Glomerular endothelial cell (primary cell): ENCODE results near the gene TMEM38B. TPM values are rescaled to one million over a fixed set of nuclear protein-coding genes. Genes with fewer than 3 reads are reported as not detected.

Experiments
- DNase-seq: peaks from one replicate; pipeline ENCODE4 v3.0.0-alpha.2; 2011; ENCODE audit warnings: low read depth, low spot score; ENCODE audit errors: extremely low read depth
- total RNA-seq: library from RNA; depleted of rRNA; stranded (reverse); fragments of >200 nt; gene quantifications from 2 replicates; pipeline ENCODE4 v1.2.3, GENCODE V29; 2015

TMEM38B gene
- total RNA-seq = 8.8 and 8.9 TPM in 2 replicates

GRCh38 chr9:105694190-105694847 is at the start of gene TMEM38B:
TSS of gene TMEM38B (plus strand) at chr9:105694541. CDS start at chr9:105694661, 120 bp downstream.
- no peak for DNase-seq

GRCh38 chr9:105646879-105647594 is 47.3 kb upstream of the TMEM38B start:
- DNase-seq = no peak

DNA sequence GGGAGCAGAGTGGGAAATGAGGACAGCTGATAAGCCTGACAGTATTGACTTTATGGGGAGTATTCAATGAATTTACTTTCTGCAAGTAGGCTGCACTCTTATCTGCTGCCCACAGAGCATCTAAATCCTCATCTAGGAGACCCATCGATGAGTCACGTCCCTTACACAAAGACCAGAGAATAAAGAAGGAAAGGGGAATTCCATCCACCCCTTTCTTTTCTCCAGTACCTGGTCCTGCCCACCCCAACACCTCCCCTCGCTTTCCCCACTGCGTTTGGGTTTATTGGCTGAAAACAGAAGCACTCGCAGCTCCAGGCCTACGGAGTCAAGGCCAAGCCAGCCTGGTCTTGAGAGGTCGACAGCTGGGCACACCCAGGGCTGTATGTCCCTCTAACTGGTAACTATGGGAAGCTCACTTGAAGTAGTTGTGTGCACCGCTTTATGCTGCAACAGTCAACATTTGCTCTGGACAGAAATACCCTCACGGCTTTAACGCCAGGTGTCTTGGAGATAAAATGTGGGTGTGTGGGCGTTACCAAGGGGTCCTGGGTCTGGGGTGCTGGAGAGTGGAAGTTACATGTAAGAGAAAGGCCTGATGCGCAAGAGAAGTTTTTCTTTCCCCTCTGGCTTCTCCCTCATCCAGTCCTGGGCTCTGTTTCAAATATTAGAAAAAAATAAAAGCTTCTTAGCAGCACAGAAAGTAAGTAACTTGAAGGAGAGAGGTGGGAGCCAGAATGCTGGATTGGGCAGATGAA is 46.6 kb upstream of the TMEM38B start:
- DNase-seq = peak; percentile 2

DNA sequence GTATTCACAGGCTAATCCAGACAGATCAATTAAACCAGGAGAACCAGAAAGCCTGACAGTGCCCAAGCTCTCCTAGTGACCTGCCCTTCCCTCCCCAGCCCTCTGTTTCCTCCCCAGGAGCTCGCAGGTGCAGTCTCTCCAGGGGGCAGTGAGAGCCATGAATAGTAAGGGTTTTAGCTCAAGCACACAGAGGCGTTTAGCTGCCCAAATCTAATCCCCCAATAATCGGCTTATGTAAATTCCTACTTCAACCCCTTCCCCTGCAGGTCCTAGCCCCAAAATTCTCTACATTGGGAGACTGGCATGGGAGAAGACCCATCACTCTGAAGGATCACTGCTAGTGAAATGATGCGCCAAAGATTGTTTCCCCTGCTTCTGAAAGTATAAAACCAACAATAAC is 42.5 kb upstream of the TMEM38B start:
- DNase-seq = no peak

- DNase-seq = no peak
Measured at GRCh38 chr9:105656131-105656921, 38.0 kb upstream of the TMEM38B start.

DNA sequence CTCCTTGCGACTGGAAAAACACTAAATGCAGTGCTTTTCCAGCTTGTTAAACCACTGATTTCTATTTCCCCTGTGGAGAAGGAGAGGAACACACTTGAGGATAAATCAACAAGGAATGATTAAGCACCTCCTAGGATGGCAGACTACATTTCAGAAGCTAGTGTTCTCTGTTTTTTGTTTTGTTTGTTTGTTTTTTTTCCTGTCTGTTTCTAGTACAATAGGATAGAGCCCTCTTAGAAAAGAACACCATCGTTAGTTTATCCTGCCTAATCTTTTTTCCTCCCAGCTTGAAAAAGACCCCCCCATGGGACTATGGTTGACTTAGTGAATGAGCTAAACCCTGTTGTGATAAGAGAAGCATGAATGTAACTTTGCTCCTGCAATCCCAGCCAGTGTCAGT is 36.0 kb upstream of the TMEM38B start:
- no peak for DNase-seq

GRCh38 chr9:105661011-105661410 is 33.3 kb upstream of the TMEM38B start:
- DNase-seq = no peak

DNA sequence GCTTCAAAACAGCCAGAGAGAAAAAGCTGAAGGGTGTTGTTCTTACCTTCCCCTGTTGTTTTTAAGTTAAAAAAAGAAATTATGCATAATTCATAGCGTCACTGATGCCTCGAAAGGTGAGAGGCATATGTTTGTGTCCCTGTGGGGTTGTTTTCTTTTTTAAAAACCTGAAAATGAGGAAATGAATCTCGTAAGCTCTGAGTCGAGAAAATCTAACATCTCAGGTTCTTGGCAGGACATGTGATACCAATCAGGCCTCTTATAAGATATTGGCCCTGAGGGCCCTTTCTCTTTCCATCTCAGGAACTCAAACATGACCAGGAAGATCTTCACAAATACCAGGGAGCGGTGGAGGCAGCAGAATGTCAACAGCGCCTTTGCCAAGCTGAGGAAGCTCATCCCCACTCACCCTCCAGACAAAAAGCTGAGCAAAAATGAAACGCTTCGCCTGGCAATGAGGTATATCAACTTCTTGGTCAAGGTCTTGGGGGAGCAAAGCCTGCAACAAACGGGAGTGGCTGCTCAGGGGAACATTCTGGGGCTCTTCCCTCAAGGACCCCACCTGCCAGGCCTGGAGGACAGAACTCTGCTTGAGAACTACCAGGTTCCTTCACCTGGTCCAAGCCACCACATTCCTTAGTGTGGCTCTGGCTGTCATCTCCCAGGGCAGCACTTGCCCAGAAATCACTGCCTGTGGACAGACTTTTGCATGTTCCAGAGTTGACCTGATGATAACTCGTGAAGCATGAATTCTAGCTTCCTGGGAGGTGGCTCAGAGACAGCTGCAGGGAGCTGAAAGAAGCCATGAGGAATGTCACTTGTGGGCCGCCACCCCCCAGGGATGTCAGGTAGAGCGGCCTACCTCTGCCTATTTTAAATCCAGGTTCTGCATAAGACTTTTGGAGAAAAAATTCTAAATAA is 31.9 kb upstream of the TMEM38B start, which contains the start of gene TAL2:
TSS of gene TAL2 (plus strand) at position 274 of the 921 bp plus-strand sequence. CDS start at position 314, 40 bp downstream.
- DNase-seq = no peak

DNA sequence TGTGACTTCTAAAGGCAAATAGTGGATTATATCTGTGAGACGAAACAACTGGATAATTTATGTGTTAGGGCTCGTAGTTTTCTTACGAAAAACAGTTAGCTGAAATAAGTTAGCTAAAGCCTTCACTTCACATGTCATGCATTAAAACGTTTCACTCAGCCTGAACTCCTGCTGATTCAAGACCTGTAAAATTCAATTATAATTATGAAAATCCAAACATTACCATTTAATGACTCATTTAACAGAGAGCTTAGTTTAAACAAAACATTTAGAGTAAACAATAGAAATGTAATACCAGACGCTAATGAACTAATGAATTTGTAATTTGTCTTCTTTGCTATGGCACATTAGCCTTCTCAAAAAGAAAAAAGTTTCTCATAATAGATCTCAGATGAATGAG is 30.4 kb upstream of the TMEM38B start:
- DNase-seq = no peak

DNA sequence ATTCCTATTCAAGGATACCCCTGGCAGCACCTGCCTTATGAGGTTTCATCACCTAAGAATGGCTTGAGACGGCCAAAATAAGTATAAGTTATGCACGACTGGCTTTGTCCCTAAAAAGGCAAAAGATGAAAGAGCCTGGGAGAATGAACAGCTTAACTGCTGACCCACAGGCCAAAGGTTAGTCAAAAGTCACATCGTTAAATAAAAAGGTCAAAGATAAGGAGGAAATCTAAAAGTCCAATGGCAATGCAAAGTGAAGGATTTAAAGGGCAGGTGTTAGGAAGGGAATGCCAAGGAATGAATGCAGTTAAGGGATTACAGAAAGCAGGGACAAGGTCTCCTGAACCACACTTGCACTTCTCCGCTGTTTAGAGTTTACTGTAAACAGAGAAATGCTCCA is 26.5 kb upstream of the TMEM38B start:
- no peak for DNase-seq

DNA sequence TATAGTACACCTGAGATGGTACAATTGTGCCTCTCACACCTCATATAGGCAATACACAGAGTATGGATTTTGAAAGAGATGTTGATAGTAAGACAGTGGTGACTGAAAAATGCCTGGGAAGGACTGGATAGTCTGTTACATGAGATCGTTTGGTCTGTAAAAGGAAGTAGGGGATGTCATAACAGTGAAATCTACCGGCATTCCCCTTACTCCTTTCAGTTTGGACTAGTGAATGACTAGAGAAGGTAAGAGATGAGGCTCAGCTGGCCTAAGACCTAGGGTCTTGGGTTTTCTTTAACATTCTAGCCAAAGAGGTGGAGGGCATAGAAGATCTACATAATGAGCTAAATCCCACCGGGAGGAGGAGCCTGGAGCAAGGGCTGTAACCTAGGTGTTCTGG is 24.0 kb upstream of the TMEM38B start:
- no peak for DNase-seq

- no peak for DNase-seq
Measured at GRCh38 chr9:105670775-105671174, 23.6 kb upstream of the TMEM38B start.

- DNase-seq = no peak
Measured at GRCh38 chr9:105672711-105673234, 21.6 kb upstream of the TMEM38B start.

DNA sequence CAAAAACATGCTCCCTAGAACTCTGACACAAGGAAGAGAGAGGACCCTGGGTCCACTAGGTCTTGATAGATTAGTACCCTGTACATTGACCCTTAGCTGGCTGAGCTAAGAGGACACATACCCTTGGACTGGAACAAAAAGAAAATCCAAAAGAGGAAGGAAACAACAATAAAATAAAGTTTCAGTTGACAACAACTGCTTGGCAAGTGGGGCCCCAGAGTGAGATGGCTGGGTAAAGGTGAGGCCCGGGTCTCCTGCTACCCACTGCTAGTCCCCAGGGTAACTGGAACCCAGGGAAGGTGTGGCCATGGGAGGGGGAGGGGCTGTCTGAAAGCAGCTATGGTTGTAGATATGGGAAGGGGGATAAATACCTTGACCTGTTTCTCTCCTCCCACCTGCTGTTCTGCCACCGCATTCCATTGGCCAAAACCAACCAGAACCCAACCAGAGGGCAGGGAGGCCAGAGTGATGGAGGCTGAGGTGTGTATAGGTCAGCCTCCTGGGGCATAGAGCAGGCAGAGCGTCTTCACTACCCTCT is 20.4 kb upstream of the TMEM38B start:
- DNase-seq = no peak

GRCh38 chr9:105676351-105676923 is 17.9 kb upstream of the TMEM38B start:
- no peak for DNase-seq

DNA sequence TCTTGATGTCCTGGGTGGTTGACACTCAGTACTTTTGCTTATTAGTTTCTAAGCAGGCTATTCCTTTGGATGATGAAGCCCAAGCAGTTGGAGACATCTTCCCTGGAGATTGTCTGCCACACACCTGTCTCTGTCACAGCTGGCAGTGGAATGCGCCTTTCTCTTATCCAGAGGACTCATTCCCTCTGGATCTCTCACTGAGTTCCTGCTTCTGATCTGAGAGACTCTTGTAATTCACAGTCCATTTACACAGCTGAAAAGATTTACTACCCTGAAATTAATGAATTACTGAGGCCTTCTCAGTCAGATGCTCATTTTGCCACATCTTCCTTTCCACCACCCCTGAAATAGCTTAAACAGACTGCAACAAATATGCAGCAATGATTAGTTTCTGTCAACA is 16.2 kb upstream of the TMEM38B start:
- no peak for DNase-seq

DNA sequence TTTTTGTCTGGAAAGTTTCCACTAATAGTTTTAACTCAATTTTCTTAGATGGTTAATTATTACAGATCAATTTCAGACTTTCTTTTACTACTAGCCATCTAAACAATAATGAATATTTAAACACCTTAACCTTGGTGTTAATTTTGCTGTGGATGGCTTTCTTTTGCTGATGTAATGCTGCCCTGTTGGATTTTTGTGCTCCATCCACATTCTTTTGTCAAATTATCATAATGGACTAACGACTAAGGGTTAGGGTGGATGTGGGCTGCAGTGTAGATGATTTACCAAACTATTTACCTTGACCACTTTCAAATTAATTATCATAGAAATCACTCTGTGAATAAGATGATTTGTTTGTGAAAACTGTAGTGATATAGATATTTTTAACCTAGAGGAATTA is 15.6 kb upstream of the TMEM38B start:
- no peak for DNase-seq

DNA sequence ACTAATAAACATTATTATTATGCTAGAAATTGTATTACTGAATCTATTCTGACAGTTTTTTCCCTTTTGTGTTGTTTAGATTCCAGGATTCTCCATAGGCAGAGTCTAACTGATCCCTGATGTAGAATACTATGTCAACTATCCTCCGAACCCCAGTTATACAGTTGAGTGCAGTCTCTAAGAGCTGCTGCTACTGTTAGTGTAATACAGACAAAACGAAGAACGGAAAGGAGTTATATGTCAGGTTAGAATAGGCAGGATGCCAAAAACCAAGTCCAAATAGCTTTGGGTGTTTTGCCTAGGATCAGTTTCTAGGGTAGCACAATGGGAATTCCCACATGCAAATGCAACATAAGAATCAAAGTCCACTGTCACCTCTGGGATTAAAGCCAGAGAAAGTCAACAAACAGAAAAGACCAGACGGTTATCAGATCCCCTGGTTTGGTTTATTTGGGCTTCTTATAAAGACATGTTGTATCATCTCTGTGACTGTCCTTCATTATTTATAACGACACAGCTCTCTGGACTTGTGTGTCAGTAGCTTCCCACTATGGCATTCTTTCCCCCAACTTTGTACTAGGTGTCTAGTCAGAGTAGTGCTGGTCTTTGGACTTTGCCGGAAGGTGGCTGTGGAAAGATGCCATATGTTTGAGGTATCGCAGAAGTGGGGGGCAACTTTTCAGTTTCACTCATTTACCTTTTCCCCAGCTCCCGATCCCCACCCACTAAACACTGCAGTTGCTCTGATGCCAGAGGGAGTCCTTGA is 14.9 kb upstream of the TMEM38B start:
- DNase-seq = no peak
